K562 (cell line): Measurements from ENCODE around the gene CCL24. TPM values are rescaled to one million over a fixed set of nuclear protein-coding genes. Genes with fewer than 3 reads are reported as not detected.

ENCODE experiments used
- ADNP ChIP-seq: fragments of 200-800 bp; sonication (Bioruptor generic); IDR thresholded peaks from 2 replicates; pipeline ENCODE4 v1.6.1; 2016; ENCODE audit warnings: missing genetic modification characterization, missing compliant biosample characterization
- BCLAF1 ChIP-seq, 2 experiments: fragments of 450-650 bp in 1 of 2; IDR thresholded peaks; 2 replicates each; pipeline ENCODE4 v1.6.1; 2011 to 2017; ENCODE audit warnings: low read depth in 2 of 2, antibody characterized with exemption in 1 of 2, borderline replicate concordance in 1 of 2, low read length in 1 of 2, mild to moderate bottlenecking in 1 of 2, mixed read lengths in 1 of 2; ENCODE audit not compliant: control insufficient read depth in 1 of 2
- ESRRA ChIP-seq: fragments of 450-650 bp; IDR thresholded peaks from 2 replicates; pipeline ENCODE4 v1.6.1; 2014; ENCODE audit warnings: low read depth, mild to moderate bottlenecking, moderate library complexity, borderline replicate concordance
- HSF4 ChIP-seq: fragments of 250-450 bp; sonication (Bioruptor Pico); IDR thresholded peaks from 2 replicates; pipeline ENCODE4 v2.1.2; 2022; ENCODE audit warnings: mild to moderate bottlenecking, moderate library complexity, borderline replicate concordance
- IRF1 ChIP-seq: sonication (generic); formaldehyde crosslinking; IDR thresholded peaks from 2 replicates; pipeline ENCODE4 v1.8.0; 2022; ENCODE audit warnings: missing genetic modification reagents, mild to moderate bottlenecking, borderline replicate concordance
- JUNB ChIP-seq: fragments of 450-650 bp; formaldehyde crosslinking; conservative IDR thresholded peaks from 2 replicates; pipeline ENCODE4 v1.4.0; 2020; ENCODE audit warnings: mild to moderate bottlenecking
- MED1 ChIP-seq: sonication (generic); formaldehyde crosslinking; IDR thresholded peaks from 2 replicates; pipeline ENCODE4 v1.8.1; 2023; ENCODE audit warnings: missing genetic modification reagents, borderline replicate concordance
- NCOA4 ChIP-seq: fragments of 450-650 bp; IDR thresholded peaks from 2 replicates; pipeline ENCODE4 v1.6.1; 2018; ENCODE audit warnings: mild to moderate bottlenecking; ENCODE audit not compliant: partially characterized antibody
- NUFIP1 ChIP-seq: fragments of 450-650 bp; IDR thresholded peaks from 2 replicates; pipeline ENCODE4 v1.6.1; 2018; ENCODE audit not compliant: partially characterized antibody
- PHTF2 ChIP-seq: fragments of 250-450 bp; sonication (Bioruptor Pico); IDR thresholded peaks from 2 replicates; pipeline ENCODE4 v1.5.0; 2021; ENCODE audit warnings: mild to moderate bottlenecking
- RBM22 ChIP-seq: fragments of 200-400 bp; formaldehyde crosslinking; IDR thresholded peaks from 2 replicates; pipeline ENCODE4 v1.6.1; 2018; ENCODE audit warnings: low read length, low read depth; ENCODE audit not compliant: poor library complexity, severe bottlenecking
- SNIP1 ChIP-seq: fragments of 450-650 bp; IDR thresholded peaks from 2 replicates; pipeline ENCODE4 v1.7.1; 2017; ENCODE audit warnings: low read depth, mild to moderate bottlenecking
- TCF7L2 ChIP-seq: fragments of 150-350 bp; IDR thresholded peaks from 2 replicates; pipeline ENCODE4 v1.6.1; 2016; ENCODE audit warnings: low read depth, mild to moderate bottlenecking, low read length, moderate library complexity
- ZBTB1 ChIP-seq: sonication (generic); formaldehyde crosslinking; IDR thresholded peaks from 2 replicates; pipeline ENCODE4 v1.8.1; 2023; ENCODE audit warnings: missing genetic modification reagents, low read depth, mild to moderate bottlenecking, borderline replicate concordance
- ZBTB49 ChIP-seq: sonication (generic); formaldehyde crosslinking; IDR thresholded peaks from 2 replicates; pipeline ENCODE4 v1.8.0; 2022; ENCODE audit warnings: missing genetic modification reagents, mild to moderate bottlenecking, borderline replicate concordance
- ZC3H11A ChIP-seq: IDR thresholded peaks from 2 replicates; pipeline ENCODE4 v1.6.1; 2012; ENCODE audit warnings: low read depth, low read length, improper control_type of control experiment
- ZNF121 ChIP-seq: sonication (generic); formaldehyde crosslinking; conservative IDR thresholded peaks from 2 replicates; pipeline ENCODE4 v1.8.0; 2022; ENCODE audit warnings: missing genetic modification reagents
- ZNF280B ChIP-seq: fragments of 250-450 bp; sonication (Bioruptor Pico); IDR thresholded peaks from 2 replicates; pipeline ENCODE4 v1.5.1; 2021; ENCODE audit warnings: mild to moderate bottlenecking
- ZNF766 ChIP-seq: fragments of 200-800 bp; sonication (Bioruptor generic); conservative IDR thresholded peaks from 2 replicates; pipeline ENCODE4 v1.6.1; 2016; ENCODE audit warnings: missing genetic modification characterization, missing compliant biosample characterization
- ZSCAN29 ChIP-seq: fragments of 450-650 bp; IDR thresholded peaks from 2 replicates; pipeline ENCODE4 v1.6.1; 2017
- polyA plus RNA-seq, 8 experiments: library from polyadenylated mRNA; depleted of rRNA in 4 of 8; stranded (reverse) in 5 of 8; unstranded in 3 of 8; fragments of >200 nt; fragmentation: Nextera tagmentation in 2 of 8; fragmentation: Illumina TruSeq in 1 of 8; extraction: Ambion mirVana in 2 of 8; extraction: Trizol in 1 of 8; gene quantifications; 2 replicates each; pipeline versions ENCODE4 v1.2.1 to v1.2.3, GENCODE V29; 2011 to 2014; ENCODE audit warnings: inconsistent platforms in 1 of 8, missing spikeins in 1 of 8
- total RNA-seq, 7 experiments: library from RNA; depleted of rRNA in 6 of 7; stranded (reverse); fragments of >200 nt in 6 of 7; fragmentation: Illumina TruSeq in 2 of 7; extraction: Trizol in 2 of 7; gene quantifications; 2 replicates each; pipeline versions ENCODE4 v1.2.1 to v1.2.3, GENCODE V29; 2011 to 2021; ENCODE audit warnings: low replicate concordance in 1 of 7

Gene CCL24
- total and polyA plus RNA-seq, 9 of the 15 experiments (the other 6 are each of a cell fraction or from before 2014, with no cell fraction given) = 0.45 to 3.6 (median 0.95) TPM; not detected in 1

GRCh38 chr7:75811894-75812678, 1.5 kb downstream of the CCL24 start (continued):
- no peak for TF ChIP-seq NCOA4
- TF ChIP-seq ZNF121 (CRISPR knock-in tag) = peak; percentile 91
- TF ChIP-seq IRF1 = no peak
- no peak for TF ChIP-seq JUNB (CRISPR knock-in tag)
- TF ChIP-seq SNIP1 = no peak
- TF ChIP-seq ADNP (tag) = peak; percentile 45; the same call in 1 of the 2 replicates
- TF ChIP-seq ZSCAN29 = no peak
- TF ChIP-seq ZNF280B = no peak
- TF ChIP-seq NUFIP1 = no peak
- TF ChIP-seq ESRRA = peak; percentile 93
- TF ChIP-seq BCLAF1 (IDR thresholded peaks at IDR 0.05; ENCODE audit: borderline replicate concordance in 1 of 2, control insufficient read depth in 1 of 2, low read depth in 2 of 2, low read length in 1 of 2) = no peak
- TF ChIP-seq ZNF766 (CRISPR knock-in tag) = no peak
- TF ChIP-seq HSF4 (CRISPR knock-in tag) = no peak
- no peak for TF ChIP-seq ZC3H11A
- TF ChIP-seq ZBTB49 (CRISPR knock-in tag) = no peak
- TF ChIP-seq PHTF2 (CRISPR knock-in tag) = no peak
- TF ChIP-seq RBM22 = no peak
- no peak for TF ChIP-seq TCF7L2
- no peak for TF ChIP-seq MED1 (CRISPR knock-in tag)
- no peak for TF ChIP-seq ZBTB1
